GM23248 (cell line): Measurements from ENCODE around the gene IL6R.

Source experiments
- EZH2 ChIP-seq: fragments of 200-600 bp; sonication (generic); IDR thresholded peaks from 2 replicates; pipeline ENCODE4 v1.6.1; 2018; ENCODE audit warnings: antibody characterized with exemption, mild to moderate bottlenecking; ENCODE audit not compliant: insufficient read depth, poor library complexity, severe bottlenecking
- EZH2phosphoT487 ChIP-seq: fragments of 200-600 bp; sonication (generic); IDR thresholded peaks from 2 replicates; pipeline ENCODE4 v1.6.1; 2018; ENCODE audit warnings: antibody characterized with exemption, moderate library complexity, mild to moderate bottlenecking, low read depth; ENCODE audit not compliant: insufficient read depth

- TF ChIP-seq EZH2 (no peak), EZH2phosphoT487 (no peak)
Measured at GRCh38 chr1:154358519-154358918, 46.6 kb upstream of the IL6R start.
